ENCODE measurements around the gene WIZ.

- TF ChIP-seq CTCF (IDR thresholded peaks at IDR 0.05) (peak in 2 of 6 experiments; percentile 9 to 48), POLR2A (IDR thresholded peaks at IDR 0.05) (peak in 3 of 4 donors; percentile 28 to 54 (median 33)), EP300 (IDR thresholded peaks at IDR 0.05) (no peak)
Observed at GRCh38 chr19:15432629-15433518, 16.9 kb downstream of the WIZ start.
